Motor neuron (in vitro differentiated cells): ENCODE measurements around the gene PYROXD2. TPM values are rescaled to one million over a fixed set of nuclear protein-coding genes. Genes with fewer than 3 reads are reported as not detected.

ENCODE experiments used
- ATAC-seq, 8 experiments: fragments of 200-7000 bp; cut with Tn5 transposase; replicated peaks in 6 of 8; 2 replicates each; pipeline ENCODE4 v1.8.0; 2021; ENCODE audit warnings: mild to moderate bottlenecking in 8 of 8, moderate library complexity in 8 of 8
- H3K27ac ChIP-seq, 2 donors: fragments of 250-450 bp; sonication (Bioruptor Pico); 2 replicates each; pipeline ENCODE4 v1.9.0; 2021; ENCODE audit warnings: antibody characterized with exemption in 2 of 2, mild to moderate bottlenecking in 2 of 2, moderate library complexity in 1 of 2
- H3K4me1 ChIP-seq, 2 donors: fragments of 250-450 bp; sonication (Bioruptor Pico); replicated peaks in 1 of 2; 2 replicates each; pipeline ENCODE4 v1.6.1; 2021; ENCODE audit warnings: antibody characterized with exemption in 2 of 2, mild to moderate bottlenecking in 2 of 2, moderate library complexity in 1 of 2
- H3K4me3 ChIP-seq, 5 donors: fragments of 250-450 bp; sonication (Bioruptor Pico); 2 replicates each; pipeline ENCODE4 v1.9.0; 2021; ENCODE audit warnings: antibody characterized with exemption in 5 of 5, mild to moderate bottlenecking in 5 of 5, moderate library complexity in 4 of 5
- WGBS, 10 experiments: fragments of 450-650 bp; shearing (Covaris generic); methylation state at CpG; one replicate each; pipeline ENCODE4 v1.0.0; 2022; 5-methylcytosine and 5-hydroxymethylcytosine counted together
- in situ Hi-C, 9 experiments: fragments of 400-800 bp; cut with MboI; loops; one replicate each; pipeline ENCODE4 v1.15.0; 2021; ENCODE audit warnings: low sequenced_read_pairs in 9 of 9, low pct_unique_long_range_greater_than_20kb in 2 of 9; ENCODE audit not compliant: unreplicated experiment in 9 of 9
- total RNA-seq, 8 experiments: library from RNA; unstranded; fragments of 300-600 nt; gene quantifications; 2 replicates each; pipeline versions ENCODE4 v1.2.3 to v1.2.4, GENCODE V29; 2022

Gene PYROXD2
- total RNA-seq, 8 experiments from 2014 or later: 2.7 to 34.6 (median 7.6) TPM

- Histone ChIP-seq H3K4me3 (no peak overlapping the region), H3K4me1 (no peaks in the 10 kb centered on the region), H3K27ac (no peak overlapping the region)
- in situ Hi-C loops: no loop called here
- 50 to 97% (median 80%) methylated on average over 1 to 7 of the region's 8 CpGs; no CpG with 5 or more reads in 5 of the 10 experiments for WGBS, 10 experiments
- no peak for ATAC-seq
Observed at GRCh38 chr10:98431016-98431415, 16.0 kb upstream of the PYROXD2 start.

GRCh38 chr10:98430427-98430826 lies 15.4 kb upstream of the PYROXD2 start:
- no peak for ATAC-seq
- in situ Hi-C loops: no loop called here
- Histone ChIP-seq H3K27ac (no peak overlapping the region), H3K4me1 (no peaks in the 10 kb centered on the region), H3K4me3 (no peak overlapping the region)
- 92 to 100% (median 97%) methylated on average over 1 to 7 of the region's 8 CpGs; no CpG with 5 or more reads in 3 of the 10 experiments for WGBS, 10 experiments

- Histone ChIP-seq H3K4me1 (no peaks in the 10 kb centered on the region), H3K4me3 (no peak overlapping the region), H3K27ac (no peak overlapping the region)
- WGBS, 10 experiments: 90 to 100% (median 100%) methylated on average over 2 to 7 of the region's 22 CpGs; no CpG with 5 or more reads in 5 of the 10 experiments
- in situ Hi-C loops: no loop called here
- ATAC-seq: no peak
Observed at GRCh38 chr10:98429320-98430072, 14.5 kb upstream of the PYROXD2 start.

- Histone ChIP-seq H3K4me3 (no peak overlapping the region), H3K4me1 (no peaks in the 10 kb centered on the region), H3K27ac (no peak overlapping the region)
- 100% methylated on average over 1 to 3 of the region's 7 CpGs; no CpG with 5 or more reads in 7 of the 10 experiments for WGBS, 10 experiments
- ATAC-seq: no peak
- in situ Hi-C loops: no loop called here
Observed at GRCh38 chr10:98427011-98427515, 12.1 kb upstream of the PYROXD2 start.

GRCh38 chr10:98425511-98426352 lies 10.8 kb upstream of the PYROXD2 start:
- Histone ChIP-seq H3K4me3 (no peak overlapping the region), H3K27ac (no peak overlapping the region), H3K4me1 (peaks cover 4% of the 10 kb centered on the region in 2 donors)
- ATAC-seq: peak in 4 of 8 experiments; percentile 48 to 85 (median 72)
- in situ Hi-C loops: no loop called here
- 66 to 100% (median 90%) methylated on average over 1 to 13 of the region's 21 CpGs; no CpG with 5 or more reads in 3 of the 10 experiments for WGBS, 10 experiments

- H3K4me3 ChIP-seq: no peak overlapping the region
- ATAC-seq: no peak
- H3K27ac ChIP-seq: no peak overlapping the region
- in situ Hi-C loops: no loop called here
- H3K4me1 ChIP-seq: peaks cover 7% of the 10 kb centered on the region in 2 donors
- 80 to 100% (median 86%) methylated on average over 1 to 7 of the region's 23 CpGs; no CpG with 5 or more reads in 3 of the 10 experiments for WGBS, 10 experiments
Observed at GRCh38 chr10:98424295-98425254, 9.6 kb upstream of the PYROXD2 start.

- Histone ChIP-seq H3K27ac (no peak overlapping the region), H3K4me1 (peaks cover 7% of the 10 kb centered on the region in 2 donors), H3K4me3 (no peak overlapping the region)
- ATAC-seq: peak in 1 of 8 experiments; percentile 53
- in situ Hi-C loops: no loop called here
- 100% methylated on average over 1 of the region's 9 CpGs; no CpG with 5 or more reads in 9 of the 10 experiments for WGBS, 10 experiments
Observed at GRCh38 chr10:98423691-98424120, 8.7 kb upstream of the PYROXD2 start.

GRCh38 chr10:98422182-98422581 lies 7.2 kb upstream of the PYROXD2 start:
- H3K4me3 ChIP-seq: no peak overlapping the region
- H3K4me1 ChIP-seq: peaks cover 7% of the 10 kb centered on the region in 2 donors
- ATAC-seq: no peak
- WGBS, 10 experiments: 67 to 100% (median 92%) methylated on average over 1 to 7 of the region's 10 CpGs; no CpG with 5 or more reads in 3 of the 10 experiments
- in situ Hi-C loops: no loop called here
- H3K27ac ChIP-seq: no peak overlapping the region

GRCh38 chr10:98420786-98421185 lies 5.8 kb upstream of the PYROXD2 start:
- 33 to 91% (median 60%) methylated on average over 1 to 6 of the region's 9 CpGs; no CpG with 5 or more reads in 3 of the 10 experiments for WGBS, 10 experiments
- peak overlapping the region in 1 of 2 donors; percentile 37 for H3K27ac ChIP-seq
- ATAC-seq: peak in 3 of 8 experiments; percentile 75 to 84 (median 79)
- peaks cover 7 to 9% of the 10 kb centered on the region in 2 donors for H3K4me1 ChIP-seq
- in situ Hi-C loops: no loop called here
- H3K4me3 ChIP-seq: no peak overlapping the region

GRCh38 chr10:98419469-98420261 lies 4.7 kb upstream of the PYROXD2 start:
- WGBS, 10 experiments: 20 to 100% (median 97%) methylated on average over 1 to 11 of the region's 17 CpGs; no CpG with 5 or more reads in 4 of the 10 experiments
- H3K4me1 ChIP-seq: peaks cover 10 to 15% of the 10 kb centered on the region in 2 donors
- H3K4me3 ChIP-seq: no peak overlapping the region
- in situ Hi-C loops: no loop called here
- no peak for ATAC-seq
- H3K27ac ChIP-seq: no peak overlapping the region

GRCh38 chr10:98418665-98419468 lies 3.9 kb upstream of the PYROXD2 start:
- Histone ChIP-seq H3K4me3 (no peak overlapping the region), H3K4me1 (peaks cover 16 to 22% of the 10 kb centered on the region in 2 donors), H3K27ac (no peak overlapping the region)
- in situ Hi-C loops: no loop called here
- WGBS, 10 experiments: 73 to 97% (median 80%) methylated on average over 1 to 6 of the region's 18 CpGs; no CpG with 5 or more reads in 5 of the 10 experiments
- ATAC-seq: no peak
